Gastroesophageal sphincter (tissue), 4 donors: ENCODE measurements around the gene DOK5. TPM values are rescaled to one million over a fixed set of nuclear protein-coding genes. Genes with fewer than 3 reads are reported as not detected.

Experiments
- ATAC-seq: fragments of 150-250 bp; one replicate; pipeline ENCODE4 v1.9.1; 2016; ENCODE audit warnings: mild to moderate bottlenecking, moderate library complexity
- H3K27ac ChIP-seq, 4 donors: fragments of 200-600 bp; sonication (generic) in 3 of 4; 1 replicate in 3 of 4; 2 replicates in 1 of 4; pipeline ENCODE4 v1.5.1; 2016 to 2019
- H3K27me3 ChIP-seq: fragments of 200-600 bp; sonication (generic); one replicate; pipeline ENCODE4 v1.5.1; 2019
- H3K36me3 ChIP-seq, 2 donors: fragments of 200-600 bp; sonication (generic); one replicate each; pipeline ENCODE4 v1.5.1; 2019; ENCODE audit warnings: control low read depth in 1 of 2
- H3K4me1 ChIP-seq, 3 donors: fragments of 200-600 bp; sonication (generic); 1 replicate in 2 of 3; 2 replicates in 1 of 3; pipeline ENCODE4 v1.5.1; 2016 to 2019; ENCODE audit warnings: control low read depth in 2 of 3
- H3K4me3 ChIP-seq, 2 donors: fragments of 200-600 bp; sonication (generic); one replicate each; pipeline ENCODE4 v1.5.1; 2019; ENCODE audit warnings: mild to moderate bottlenecking in 1 of 2, moderate library complexity in 1 of 2
- H3K9me3 ChIP-seq, 3 donors: fragments of 200-600 bp; sonication (generic); one replicate each; pipeline ENCODE4 v1.5.1; 2017 to 2019; ENCODE audit warnings: control low read depth in 2 of 3
- CTCF ChIP-seq, 4 experiments: fragments of 200-600 bp in 2 of 4; fragments of 450-650 bp in 2 of 4; sonication (generic) in 1 of 4; IDR thresholded peaks; one replicate each; pipeline ENCODE4 v1.5.1; 2017 to 2019; ENCODE audit warnings: antibody characterized with exemption in 4 of 4, mild to moderate bottlenecking in 2 of 4, moderate library complexity in 2 of 4
- EP300 ChIP-seq: sonication (generic); formaldehyde crosslinking; IDR thresholded peaks from one replicate; pipeline ENCODE4 v1.6.1; 2017; ENCODE audit warnings: antibody characterized with exemption, mild to moderate bottlenecking
- POLR2A ChIP-seq, 2 donors: fragments of 450-650 bp; IDR thresholded peaks; one replicate each; pipeline ENCODE4 v1.6.1; 2017; ENCODE audit warnings: antibody characterized with exemption in 2 of 2, mild to moderate bottlenecking in 2 of 2, moderate library complexity in 1 of 2
- POLR2AphosphoS5 ChIP-seq: sonication (generic); formaldehyde crosslinking; IDR thresholded peaks from one replicate; pipeline ENCODE4 v1.6.1; 2017; ENCODE audit warnings: antibody characterized with exemption
- WGBS, 2 donors: methylation state at CpG; one replicate each; pipeline ENCODE4 v1.1.5; 2018; ENCODE audit warnings: low coverage in 1 of 2; 5-methylcytosine and 5-hydroxymethylcytosine counted together
- total RNA-seq, 4 donors: library from RNA; depleted of rRNA; stranded (reverse); fragments of >200 nt; gene quantifications; one replicate each; pipeline ENCODE4 v1.1.0, GENCODE V29; 2016

The DOK5 gene
- total RNA-seq, 4 donors from 2014 or later: 0.62 to 2.7 (median 1.4) TPM

DNA sequence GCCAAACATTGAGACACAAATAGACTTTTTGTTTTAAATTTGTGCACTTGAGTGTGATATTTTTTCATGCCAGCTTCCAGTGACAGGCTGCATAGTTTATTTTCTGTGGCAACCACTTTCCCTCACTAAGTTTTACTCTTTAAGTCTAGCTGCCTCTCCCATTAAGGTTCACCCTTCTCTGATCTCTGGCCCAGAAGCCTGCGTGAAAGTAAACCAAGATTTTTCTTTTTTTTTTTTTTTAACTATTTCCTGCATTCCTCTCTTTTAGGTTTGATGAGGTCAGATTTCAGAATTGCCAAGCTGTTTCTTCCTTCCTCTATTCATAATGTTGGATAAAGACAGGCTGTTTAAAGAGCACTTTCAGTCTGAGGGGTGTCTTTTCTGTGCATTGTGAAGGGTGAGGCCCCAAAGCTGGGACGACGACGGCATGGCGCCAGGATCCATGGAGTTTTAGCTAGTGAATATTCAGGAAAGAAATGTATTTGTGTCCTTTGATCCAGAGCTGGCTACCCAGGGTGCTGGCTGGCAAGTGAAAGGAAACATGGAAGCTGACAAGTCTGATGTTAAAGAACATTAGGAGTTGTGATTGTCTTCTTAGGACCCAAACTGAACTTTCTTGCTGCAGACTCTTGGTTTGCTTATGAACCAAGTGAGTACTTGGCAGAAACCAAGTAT, 50.7 kb downstream of the DOK5 start:
- H3K4me3 ChIP-seq: no peak overlapping the region
- H3K36me3 ChIP-seq: no peaks in the 10 kb centered on the region
- H3K4me1 ChIP-seq: peaks cover 0 to 9% (median 0%) of the 10 kb centered on the region in 3 donors
- no peak for ATAC-seq
- no peak for TF ChIP-seq EP300
- TF ChIP-seq POLR2AphosphoS5: no peak
- TF ChIP-seq CTCF (IDR thresholded peaks at IDR 0.05): no peak
- H3K27me3 ChIP-seq: no peaks in the 10 kb centered on the region
- H3K27ac ChIP-seq: no peak overlapping the region
- WGBS, 2 donors: 20 to 50% methylated on average over 1 to 4 of the region's 5 CpGs
- no peaks in the 10 kb centered on the region for H3K9me3 ChIP-seq

DNA sequence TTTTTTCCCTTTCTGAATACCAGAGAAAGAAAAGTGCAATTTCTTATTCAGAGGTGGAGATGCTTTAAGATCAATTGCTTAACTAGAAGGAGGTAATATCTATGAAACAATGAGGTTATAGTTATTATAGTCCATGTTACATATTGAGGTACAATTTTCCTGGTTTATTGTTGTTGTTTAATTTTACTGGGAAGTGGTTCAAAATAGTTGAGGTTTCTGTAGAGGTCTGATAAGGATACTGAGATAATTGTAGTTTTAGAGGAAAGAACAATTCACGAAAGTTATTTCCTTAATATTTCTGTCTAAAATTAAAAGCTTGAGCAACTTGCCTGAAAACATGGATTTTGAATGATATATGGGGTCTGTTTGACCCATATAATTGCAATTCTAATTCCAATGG, 51.4 kb downstream of the DOK5 start:
- no peaks in the 10 kb centered on the region for H3K36me3 ChIP-seq
- TF ChIP-seq POLR2A (IDR thresholded peaks at IDR 0.05) (no peak), CTCF (IDR thresholded peaks at IDR 0.05) (no peak), EP300 (no peak), POLR2AphosphoS5 (no peak)
- no peak overlapping the region for H3K27ac ChIP-seq
- 57 to 69% methylated on average over 1 of the region's 1 CpG for WGBS, 2 donors
- no peak for ATAC-seq
- H3K4me1 ChIP-seq: peaks cover 0 to 9% (median 0%) of the 10 kb centered on the region in 3 donors
- no peaks in the 10 kb centered on the region for H3K27me3 ChIP-seq
- H3K9me3 ChIP-seq: no peaks in the 10 kb centered on the region
- no peak overlapping the region for H3K4me3 ChIP-seq

DNA sequence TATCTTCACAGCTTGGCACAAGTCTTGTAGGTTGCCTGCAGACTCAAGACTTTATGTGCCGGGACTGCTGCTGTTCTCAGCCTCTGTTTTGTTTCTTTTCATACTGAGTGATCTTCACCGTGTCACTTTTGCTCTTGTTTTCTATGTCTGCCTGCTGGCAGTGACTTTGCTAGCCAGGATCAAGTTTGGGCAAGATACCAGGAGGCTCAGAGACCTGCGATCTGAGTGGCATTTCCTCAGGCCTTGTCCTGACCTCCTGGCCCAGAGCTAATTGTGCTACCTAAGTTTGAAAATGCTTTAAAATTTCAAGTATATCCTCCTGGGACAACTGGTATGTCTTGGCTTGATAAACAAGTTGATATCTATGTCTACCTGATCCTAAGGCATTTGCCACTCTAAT, 57.2 kb downstream of the DOK5 start:
- H3K36me3 ChIP-seq: no peaks in the 10 kb centered on the region
- no peak overlapping the region for H3K4me3 ChIP-seq
- WGBS, 2 donors: 82 to 91% methylated on average over 3 of the region's 3 CpGs
- ATAC-seq: no peak
- H3K9me3 ChIP-seq: no peaks in the 10 kb centered on the region
- no peak overlapping the region for H3K27ac ChIP-seq
- H3K4me1 ChIP-seq: no peaks in the 10 kb centered on the region
- H3K27me3 ChIP-seq: no peaks in the 10 kb centered on the region
- no peak for TF ChIP-seq EP300

GRCh38 chr20:54534101-54534500, 58.7 kb downstream of the DOK5 start:
- no peaks in the 10 kb centered on the region for H3K4me1 ChIP-seq
- no peak overlapping the region for H3K4me3 ChIP-seq
- H3K27ac ChIP-seq: no peak overlapping the region
- H3K36me3 ChIP-seq: no peaks in the 10 kb centered on the region
- no peaks in the 10 kb centered on the region for H3K27me3 ChIP-seq
- TF ChIP-seq CTCF (IDR thresholded peaks at IDR 0.05) (no peak), POLR2AphosphoS5 (no peak), POLR2A (IDR thresholded peaks at IDR 0.05) (no peak), EP300 (no peak)
- peaks cover 0 to 10% (median 0%) of the 10 kb centered on the region in 3 donors for H3K9me3 ChIP-seq
- 86 to 94% methylated on average over 3 to 4 of the region's 4 CpGs for WGBS, 2 donors
- no peak for ATAC-seq

DNA sequence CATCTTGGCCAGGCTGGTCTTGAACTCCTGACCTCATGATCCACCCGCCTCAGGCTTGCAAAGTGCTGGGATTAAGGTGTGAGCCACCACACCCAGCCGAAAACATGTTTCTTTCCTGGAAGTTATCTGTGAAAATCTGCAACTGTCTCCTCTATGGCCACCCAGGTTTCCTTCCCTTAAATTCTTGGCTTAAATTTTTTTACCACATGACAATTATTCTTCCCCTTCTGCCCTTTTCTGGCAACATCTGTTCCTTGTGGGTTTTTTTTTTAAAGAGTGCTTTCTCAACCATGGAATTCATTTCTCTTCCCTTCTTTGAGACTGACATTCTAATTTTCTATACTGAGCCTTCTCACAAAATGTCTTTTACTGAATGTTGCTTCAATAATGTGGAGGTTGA, 59.6 kb downstream of the DOK5 start:
- Histone ChIP-seq H3K36me3 (no peaks in the 10 kb centered on the region), H3K4me1 (no peaks in the 10 kb centered on the region), H3K9me3 (peaks cover 0 to 13% (median 0%) of the 10 kb centered on the region in 3 donors), H3K27ac (no peak overlapping the region), H3K27me3 (no peaks in the 10 kb centered on the region), H3K4me3 (no peak overlapping the region)
- TF ChIP-seq EP300 (no peak), CTCF (IDR thresholded peaks at IDR 0.05) (no peak), POLR2A (IDR thresholded peaks at IDR 0.05) (no peak), POLR2AphosphoS5 (no peak)
- ATAC-seq: no peak
- WGBS, 2 donors: 80 to 93% methylated on average over 1 to 2 of the region's 2 CpGs
